NCI-H82 treated with DMSO at 0.1 percent for 48 hours (cell line): ENCODE measurements around the gene CHRNG.
"Not testable (repeated sequence)": the region's sequence is repeated elsewhere in the genome, so short reads cannot be mapped to it uniquely, and the experiment has no call there.

Experiments used
- DNase-seq: peaks from one replicate; lab custom pipeline; 2025; ENCODE audit not compliant: unreplicated experiment; lab: John Stamatoyannopoulos, UW

CHRNG gene

DNA sequence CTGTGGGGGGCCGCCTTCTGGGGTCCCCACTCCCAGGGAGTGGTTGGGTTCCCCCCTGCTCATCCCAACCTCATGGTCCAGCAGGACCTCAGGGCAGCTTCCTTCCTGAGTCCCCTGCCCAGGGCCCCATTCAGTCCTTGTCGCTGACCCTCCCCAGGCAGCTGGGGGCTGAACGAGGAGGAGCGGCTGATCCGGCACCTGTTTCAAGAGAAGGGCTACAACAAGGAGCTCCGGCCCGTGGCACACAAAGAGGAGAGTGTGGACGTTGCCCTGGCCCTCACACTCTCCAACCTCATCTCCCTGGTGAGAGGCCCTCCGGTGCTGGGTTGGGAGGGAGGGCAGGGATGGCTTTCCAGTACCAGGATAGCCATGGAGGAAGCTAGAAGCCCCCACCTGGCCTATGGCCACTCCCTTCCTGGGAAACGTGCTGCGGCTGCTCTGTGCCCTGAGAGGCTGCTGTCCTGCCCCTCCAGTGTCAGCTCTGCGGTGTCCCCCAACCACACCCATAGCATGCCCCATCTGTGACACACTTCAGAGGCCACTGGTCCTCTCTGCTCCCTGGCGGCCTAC, 13.0 kb upstream of the CHRNG start:
- DNase-seq, result no peak

DNA sequence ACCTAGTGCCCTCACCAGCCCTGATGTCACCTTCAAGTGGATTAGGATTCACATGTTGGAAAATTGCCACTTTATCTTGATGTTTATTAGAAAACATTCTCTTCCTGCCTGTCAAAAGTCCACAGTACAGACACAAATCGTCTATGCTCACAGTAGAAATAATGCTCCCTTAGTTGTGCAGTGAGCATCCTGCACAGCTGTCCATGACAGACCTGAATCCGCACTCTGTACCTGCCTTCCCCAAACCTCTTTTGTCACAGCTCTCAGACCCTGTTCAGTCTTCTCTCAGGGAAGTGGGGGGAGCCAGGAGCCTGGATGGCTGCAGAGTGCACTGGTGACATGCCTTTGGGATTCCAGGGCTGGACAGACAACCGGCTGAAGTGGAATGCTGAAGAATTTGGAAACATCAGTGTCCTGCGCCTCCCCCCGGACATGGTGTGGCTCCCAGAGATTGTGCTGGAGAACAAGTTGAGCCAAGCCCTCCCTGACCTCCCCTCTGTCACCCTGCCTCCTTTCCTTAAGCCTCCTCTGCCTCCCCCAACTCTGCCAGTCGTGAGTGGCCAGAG, 11.5 kb upstream of the CHRNG start:
- DNase-seq, result no peak

DNA sequence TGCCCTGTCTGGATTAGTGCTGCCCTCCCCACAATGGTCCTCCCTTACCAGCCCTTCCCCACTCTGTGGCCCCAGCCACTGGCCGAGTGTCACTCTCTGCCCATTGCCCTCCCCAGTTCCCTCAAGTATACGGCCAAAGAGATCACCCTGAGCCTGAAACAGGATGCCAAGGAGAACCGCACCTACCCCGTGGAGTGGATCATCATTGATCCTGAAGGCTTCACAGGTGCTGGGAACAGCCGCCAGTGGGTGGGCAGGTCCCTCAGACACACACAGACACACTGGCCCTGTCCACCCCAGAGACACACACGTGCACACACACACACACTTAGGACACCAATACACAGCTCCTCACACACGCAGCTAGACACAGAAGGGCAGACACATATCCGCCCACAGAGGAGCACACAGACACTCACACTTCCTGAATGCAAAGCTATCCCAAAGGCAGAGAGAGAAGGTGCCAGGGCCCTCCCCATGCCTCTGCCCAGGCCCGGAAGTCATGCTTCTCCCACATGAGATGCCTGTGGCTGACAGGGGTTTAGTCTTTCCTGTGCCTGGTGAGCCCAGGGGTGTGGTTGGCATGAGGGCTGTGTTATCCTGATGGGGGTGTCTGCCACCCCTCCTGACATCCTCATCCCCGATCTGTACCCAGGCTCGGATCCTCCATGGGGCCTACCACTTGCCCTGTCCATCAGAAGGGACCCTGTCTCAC, 10.6 kb upstream of the CHRNG start:
- no peak for DNase-seq

DNA sequence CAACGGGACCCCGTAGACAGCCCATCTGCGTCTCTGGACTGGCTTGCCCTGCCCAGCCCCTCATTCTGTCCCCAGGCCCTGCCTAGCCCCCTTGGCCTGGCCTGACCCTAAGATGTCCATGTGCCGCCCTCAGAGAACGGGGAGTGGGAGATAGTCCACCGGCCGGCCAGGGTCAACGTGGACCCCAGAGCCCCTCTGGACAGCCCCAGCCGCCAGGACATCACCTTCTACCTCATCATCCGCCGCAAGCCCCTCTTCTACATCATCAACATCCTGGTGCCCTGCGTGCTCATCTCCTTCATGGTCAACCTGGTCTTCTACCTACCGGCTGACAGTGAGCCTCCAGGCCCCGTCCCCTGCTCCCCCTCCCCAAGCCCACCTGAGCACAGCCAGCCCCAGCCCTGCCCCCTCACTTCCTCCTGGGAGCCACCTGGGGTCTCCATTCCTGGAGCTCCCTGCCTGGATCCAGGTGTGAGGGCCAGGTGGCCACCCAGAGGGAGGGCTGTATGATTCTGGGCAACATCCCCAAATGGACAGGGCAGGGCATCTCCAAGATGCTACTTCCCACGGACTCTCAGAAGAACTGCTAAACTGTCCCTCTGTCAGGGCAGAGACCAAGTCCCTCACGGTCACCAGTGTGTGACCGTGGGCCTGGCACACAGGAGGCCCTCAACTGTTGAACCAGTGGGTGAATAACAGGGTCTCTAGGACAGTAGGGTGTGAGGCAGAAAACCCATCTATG, 9.5 kb upstream of the CHRNG start:
- no peak for DNase-seq

DNA sequence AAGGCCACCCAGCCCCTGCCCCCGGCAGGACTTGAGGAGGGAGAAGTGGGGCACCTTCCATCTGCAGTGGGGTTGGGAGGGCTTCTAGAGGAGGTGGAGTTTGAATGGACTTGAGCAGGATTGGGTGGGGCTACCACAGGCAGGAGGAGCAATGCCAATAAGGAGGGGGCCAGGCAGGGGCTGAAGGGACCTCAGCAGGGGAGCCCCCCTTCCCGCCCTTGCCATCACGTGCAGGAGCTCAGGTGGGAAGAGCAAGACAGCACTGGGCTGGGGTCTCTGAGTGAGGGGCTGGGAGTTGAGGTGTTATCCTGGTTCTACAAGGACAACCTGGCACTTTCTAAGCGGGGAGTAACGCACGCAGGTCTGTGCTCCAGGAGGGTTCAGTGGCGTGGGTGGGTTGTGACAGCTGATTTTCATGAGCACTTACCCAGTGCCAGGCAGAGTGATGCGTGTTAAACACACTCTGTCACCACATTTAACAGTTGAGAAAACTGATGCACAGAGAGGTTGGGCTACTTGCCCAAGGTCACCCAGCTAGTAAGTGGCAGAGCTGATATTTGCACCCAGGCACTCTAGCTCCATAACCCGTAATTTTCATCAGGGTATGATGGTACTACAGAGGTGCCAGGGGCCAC, 8.7 kb upstream of the CHRNG start:
- no peak for DNase-seq

DNA sequence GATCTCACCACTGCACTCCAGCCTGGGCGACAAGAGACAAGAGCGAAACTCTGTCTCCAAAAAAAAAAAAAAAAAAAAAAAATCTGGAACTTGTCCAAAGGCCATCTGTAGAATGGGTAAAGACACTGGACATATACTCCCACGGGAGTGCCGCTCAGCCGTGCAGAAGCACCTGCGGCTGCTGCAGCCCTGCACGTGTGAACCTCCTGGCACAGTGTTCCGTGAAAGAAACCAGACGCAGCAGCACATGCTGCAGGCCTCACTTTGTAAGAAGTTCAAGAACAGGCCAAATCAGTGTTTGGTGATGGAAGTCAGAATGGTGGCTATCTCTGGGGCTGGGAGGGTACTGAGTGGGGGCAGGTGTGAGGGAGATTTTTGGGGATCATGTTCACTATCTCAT, 7.1 kb upstream of the CHRNG start:
- DNase-seq, result no peak

DNA sequence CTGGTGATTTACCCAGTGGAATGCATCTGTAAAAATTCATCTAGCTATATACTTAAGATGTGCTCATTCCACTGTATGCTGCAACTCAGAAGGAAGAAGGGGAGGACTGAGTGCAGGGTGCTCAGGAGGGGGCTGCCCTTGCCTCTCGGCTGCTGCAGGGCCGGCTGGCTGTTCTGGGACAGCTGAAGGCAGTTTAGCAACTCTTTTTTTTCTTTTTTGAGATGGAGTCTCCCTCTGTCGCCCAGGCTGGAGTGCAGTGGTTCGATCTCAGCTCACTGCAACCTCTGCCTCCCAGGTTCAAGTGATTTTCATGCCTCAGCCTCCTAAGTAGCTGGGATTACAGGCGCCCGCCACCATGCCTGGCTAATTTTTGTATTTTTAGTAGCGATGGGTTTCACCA, 6.7 kb upstream of the CHRNG start:
- not testable (repeated sequence) for DNase-seq

DNA sequence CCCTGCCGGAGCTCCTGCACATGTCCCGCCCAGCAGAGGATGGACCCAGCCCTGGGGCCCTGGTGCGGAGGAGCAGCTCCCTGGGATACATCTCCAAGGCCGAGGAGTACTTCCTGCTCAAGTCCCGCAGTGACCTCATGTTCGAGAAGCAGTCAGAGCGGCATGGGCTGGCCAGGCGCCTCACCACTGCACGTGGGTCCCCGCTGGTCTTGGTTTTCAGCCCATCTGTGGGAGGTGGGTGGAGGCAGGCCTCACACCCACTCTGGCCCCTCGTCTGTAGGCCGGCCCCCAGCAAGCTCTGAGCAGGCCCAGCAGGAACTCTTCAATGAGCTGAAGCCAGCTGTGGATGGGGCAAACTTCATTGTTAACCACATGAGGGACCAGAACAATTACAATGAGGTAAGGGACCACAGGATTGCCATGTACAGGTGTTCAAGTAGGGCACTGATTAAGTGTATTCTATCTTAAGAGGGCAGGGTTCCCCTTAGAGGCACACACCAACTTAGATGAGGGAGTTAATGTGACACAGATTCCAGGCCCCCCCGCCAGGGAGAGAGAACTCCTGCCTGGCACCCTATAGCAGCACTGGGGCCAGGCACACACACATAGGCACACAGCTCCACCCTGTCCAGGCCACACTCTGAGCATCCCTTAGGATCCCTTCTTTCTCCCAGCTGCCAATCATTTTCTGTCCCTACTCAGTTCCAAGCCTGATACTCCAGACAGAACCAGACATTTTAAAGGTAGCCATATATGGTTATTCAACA, 5.4 kb upstream of the CHRNG start:
- no peak for DNase-seq

DNA sequence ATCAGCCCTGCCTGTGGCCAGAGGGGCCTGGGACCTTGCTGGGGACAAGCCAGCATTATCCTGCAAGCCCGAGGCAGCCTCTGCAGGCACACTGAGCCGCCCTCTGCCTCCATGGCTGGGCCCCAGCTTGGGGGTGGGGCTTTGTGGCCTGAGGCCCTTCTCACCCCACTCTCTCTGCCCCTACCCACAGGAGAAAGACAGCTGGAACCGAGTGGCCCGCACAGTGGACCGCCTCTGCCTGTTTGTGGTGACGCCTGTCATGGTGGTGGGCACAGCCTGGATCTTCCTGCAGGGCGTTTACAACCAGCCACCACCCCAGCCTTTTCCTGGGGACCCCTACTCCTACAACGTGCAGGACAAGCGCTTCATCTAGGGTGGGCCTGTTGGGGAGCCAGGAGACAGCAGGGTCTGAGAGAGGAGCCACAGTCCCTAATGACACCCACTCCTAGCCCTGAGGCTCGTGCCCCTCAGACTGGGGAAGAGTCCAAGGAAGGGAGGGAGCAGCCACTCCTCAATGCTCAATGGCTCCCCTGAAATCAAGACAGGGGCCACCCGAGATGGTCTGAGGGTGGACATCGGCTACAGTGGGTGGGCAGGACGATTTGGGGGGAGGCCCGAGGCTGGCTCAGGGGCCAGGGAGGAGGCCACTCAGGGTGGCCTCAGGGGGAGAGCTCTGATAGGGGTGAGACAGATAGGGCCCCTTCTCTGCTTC, 4.4 kb upstream of the CHRNG start:
- no peak for DNase-seq

DNA sequence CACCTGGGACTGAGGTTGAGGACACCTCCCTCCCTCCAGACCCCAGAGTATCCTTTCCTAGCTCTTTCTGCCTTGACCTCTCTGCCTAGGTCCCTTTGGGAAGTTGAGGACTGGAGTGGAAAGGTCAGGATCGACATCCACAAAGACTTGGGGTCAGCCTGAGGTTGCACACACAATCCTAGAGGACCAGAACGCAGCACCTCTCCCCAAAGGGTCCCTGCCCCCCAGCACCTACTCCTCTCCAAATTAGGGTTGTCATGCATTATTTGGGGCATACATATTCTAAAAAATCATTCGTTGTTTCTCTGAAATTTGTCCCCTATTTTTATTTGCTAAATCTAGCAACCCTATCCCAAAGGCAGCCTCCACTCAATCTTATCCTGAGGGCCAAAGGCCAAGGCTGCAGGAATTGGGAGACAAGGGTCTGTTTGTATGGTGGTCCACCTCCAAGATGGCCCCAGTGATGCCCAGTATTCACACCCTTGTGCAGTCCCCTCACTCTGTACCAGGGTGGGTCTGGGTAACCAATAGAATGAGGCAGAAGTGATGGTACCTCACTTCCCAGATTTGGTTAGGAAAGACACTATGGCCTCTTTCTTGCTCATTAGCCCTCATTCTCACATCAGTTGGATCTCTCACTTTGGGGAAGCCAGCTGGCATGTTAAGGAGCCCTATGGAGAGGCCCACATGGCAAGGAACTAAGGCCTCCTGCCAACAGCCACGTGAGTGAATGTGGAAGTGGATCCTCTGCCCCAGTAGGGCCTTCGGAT, 3.5 kb upstream of the CHRNG start:
- no peak for DNase-seq

DNA sequence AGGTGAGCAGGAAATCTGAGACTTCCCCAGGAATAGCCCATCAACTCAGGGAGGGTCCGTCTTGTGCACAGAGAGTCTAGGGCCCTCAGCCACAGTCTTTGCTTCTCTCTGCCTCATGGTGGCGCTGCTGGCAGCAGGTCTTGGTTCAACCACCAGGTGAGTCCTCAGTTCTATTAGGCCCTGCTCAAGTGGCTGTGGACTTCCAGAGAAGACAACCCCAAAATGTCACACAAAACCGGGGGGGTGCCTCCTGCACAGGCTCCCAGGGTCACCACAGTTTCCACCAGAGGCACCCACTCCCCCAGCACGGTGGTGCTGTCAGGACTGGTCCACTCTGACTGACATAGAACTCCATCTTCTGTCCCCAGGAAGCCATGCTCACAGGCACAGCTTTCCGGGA, 2.4 kb upstream of the CHRNG start:
- DNase-seq, result no peak

DNA sequence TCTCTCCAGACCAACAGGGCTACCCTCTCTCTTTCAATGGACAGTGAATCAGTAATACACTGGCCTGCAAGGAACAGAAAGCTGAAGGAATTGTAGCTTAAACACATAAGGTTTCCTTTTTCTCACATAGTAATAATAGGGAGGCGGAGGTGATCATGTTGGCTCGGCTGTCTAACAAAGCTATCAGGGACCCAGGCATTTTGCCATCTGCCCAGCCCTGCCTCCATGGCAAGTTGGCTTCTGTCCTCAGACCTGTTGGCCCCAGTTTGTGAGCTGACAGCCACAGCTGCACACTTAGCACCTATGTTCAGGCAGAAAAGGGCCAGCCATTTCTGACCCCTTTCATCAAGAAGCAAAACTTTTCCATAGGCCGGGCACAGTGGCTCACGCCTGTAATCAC, 2.0 kb upstream of the CHRNG start:
- DNase-seq, result no peak

DNA sequence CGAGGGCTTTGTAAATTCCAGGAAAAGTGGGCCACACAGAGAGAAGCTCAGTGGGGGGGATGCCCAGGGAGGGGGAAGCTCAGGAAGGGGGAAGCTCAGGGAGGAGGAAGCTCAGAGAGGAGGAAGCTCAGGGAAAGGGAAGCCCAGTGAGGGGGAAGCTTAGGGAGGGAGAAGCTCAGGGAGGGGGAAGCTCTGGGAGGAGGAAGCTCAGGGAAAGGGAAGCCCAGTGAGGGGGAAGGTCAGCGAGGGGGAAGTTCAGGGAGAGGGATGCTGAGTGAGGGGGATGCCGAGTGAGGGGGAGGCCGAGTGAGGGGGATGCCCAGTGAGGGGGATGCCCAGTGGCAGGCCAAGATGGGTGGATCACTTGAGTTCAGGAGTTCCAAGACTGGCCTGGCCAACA, 821 bp upstream of the CHRNG start:
- no peak for DNase-seq

DNA sequence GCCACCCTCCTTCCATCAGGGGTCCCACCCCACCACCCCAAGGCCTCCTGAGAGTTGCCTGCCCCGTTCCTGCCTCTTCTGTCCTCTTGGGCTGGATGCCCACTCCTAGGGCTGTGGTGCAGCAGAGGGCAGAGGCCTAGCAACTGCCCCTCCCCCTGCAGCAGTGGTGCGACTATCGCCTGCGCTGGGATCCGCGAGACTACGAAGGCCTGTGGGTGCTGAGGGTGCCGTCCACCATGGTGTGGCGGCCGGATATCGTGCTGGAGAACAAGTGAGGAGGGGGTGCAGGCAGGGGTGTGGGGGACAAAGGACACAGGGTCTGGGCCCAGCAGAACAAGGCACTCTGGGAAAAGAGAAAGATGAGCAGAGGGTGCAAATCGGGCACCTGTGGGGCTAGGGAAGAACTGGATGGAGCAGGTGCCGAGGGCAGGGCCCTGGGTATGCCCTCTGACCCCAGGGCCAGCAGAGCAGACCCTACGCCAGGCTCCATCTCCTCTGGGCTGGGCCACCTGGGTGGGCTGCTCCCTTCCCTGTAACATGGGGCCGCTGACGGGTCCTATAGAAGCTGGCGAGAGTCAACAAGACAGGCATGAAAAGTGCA, 1.0 kb downstream of the CHRNG start:
- no peak for DNase-seq

DNA sequence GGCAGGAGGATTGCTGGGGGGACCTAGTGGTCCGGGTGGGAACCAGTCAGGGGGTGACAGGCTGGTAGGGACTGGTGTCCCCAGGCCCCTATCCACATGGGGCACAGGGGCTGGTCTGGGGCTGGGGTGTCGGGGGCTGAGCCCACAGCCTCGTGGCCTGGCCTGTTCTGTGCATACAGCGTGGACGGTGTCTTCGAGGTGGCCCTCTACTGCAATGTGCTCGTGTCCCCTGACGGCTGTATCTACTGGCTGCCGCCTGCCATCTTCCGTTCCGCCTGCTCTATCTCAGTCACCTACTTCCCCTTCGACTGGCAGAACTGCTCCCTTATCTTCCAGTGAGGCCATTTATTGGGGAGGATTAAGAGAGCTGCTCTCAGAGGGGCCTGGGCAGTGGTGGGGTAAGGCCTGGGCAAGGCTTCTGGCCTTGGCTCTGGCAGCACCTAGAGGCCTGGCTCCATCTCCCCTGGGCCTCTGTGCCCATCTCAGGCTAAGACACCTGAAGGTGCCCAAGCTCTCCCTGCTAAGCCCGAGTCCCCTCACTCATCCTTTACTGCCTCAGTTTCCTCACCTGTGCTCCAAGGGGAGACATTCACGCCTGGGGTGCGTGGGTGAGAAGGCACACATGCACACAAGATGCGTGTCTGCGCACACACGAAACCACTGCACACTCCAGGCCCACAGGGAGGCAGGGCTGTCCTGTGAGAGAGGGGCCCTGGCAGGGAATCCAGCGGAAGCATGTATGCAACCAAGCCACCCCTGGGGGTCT, 1.9 kb downstream of the CHRNG start:
- DNase-seq, result no peak

DNA sequence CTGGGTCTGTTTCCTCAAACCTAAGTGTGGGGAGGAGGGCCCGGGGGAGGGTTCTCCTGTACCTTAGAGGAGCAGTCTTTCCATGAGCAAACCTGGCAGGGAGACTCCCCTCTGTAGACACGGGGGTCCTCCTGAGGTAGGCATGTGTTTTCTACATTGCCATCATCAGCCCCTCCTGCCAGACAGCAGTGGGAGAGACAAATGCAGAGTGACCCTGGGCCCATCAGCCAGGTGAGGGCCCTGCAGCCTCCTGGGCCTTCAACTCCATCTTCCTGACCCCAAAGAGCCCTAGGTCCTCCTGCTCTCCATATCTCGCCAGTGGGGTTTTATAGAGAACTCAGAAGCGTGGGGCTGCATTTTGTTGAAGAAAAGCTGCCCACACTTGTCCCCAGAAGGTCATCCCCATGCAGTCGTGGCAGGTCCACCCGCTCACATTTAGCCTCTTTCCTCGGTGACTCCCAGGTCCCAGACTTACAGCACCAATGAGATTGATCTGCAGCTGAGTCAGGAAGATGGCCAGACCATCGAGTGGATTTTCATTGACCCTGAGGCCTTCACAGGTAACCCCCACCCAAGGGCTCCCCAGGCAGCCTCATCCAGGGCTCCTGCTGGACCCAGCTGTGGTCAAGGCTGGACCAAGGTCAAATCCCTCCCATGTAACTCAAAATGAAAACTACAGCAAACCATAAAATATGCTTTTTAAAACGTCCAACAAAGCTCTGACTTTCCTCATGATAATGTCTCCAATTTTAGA, 2.6 kb downstream of the CHRNG start:
- DNase-seq, result no peak

DNA sequence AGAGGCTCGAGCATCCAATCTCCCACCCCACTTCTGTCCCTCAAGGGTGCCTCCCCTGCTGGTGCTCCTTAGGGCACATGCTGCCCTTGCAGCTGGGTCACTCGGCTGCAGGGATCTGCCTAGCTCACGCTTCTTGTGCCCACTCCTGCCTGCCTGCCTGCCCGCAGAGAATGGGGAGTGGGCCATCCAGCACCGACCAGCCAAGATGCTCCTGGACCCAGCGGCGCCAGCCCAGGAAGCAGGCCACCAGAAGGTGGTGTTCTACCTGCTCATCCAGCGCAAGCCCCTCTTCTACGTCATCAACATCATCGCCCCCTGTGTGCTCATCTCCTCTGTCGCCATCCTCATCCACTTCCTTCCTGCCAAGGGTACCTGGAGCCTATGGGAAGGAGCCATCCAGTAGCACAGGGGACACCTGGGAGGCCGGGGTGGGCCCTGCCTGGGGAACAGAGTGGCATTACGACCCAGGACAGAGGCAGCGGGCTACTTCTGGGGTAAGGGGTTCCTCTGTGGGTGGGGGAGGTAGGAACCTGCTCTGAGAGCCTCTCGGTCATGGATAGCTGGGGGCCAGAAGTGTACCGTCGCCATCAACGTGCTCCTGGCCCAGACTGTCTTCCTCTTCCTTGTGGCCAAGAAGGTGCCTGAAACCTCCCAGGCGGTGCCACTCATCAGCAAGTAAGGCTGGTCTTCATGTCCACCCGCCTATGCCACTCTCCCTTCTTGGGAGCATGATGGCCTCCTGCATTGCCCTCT, 3.4 kb downstream of the CHRNG start:
- DNase-seq, result no peak
